ENCODE data around the gene ZNF234. TPM values are rescaled to one million over a fixed set of nuclear protein-coding genes. Genes with fewer than 3 reads are reported as not detected.

Gene ZNF234
- total RNA-seq, 6 experiments from 2014 or later: 4.8 to 7.2 (median 6.8) TPM

- no peaks in the 10 kb centered on the region; the same call in 1 of the 2 replicates for H3K9me3 Mint-ChIP-seq
- H3K27ac Mint-ChIP-seq: peak overlapping the region; percentile 89
- no peak for TF ChIP-seq CTCF (IDR thresholded peaks at IDR 0.05)
- DNase-seq: peak; percentile 88
- peaks cover 4% of the 10 kb centered on the region; the same call in 1 of the 2 replicates for H3K36me3 Mint-ChIP-seq (ENCODE audit: low read depth)
- no peaks in the 10 kb centered on the region; the same call in 1 of the 2 replicates for H3K27me3 Mint-ChIP-seq (ENCODE audit: insufficient read depth)
- peak overlapping the region; percentile 94 for H3K4me3 Mint-ChIP-seq
- H3K4me1 Mint-ChIP-seq (ENCODE audit: low read depth): peaks cover 22% of the 10 kb centered on the region
Measured at GRCh38 chr19:44207126-44207803, 65.9 kb downstream of the ZNF234 start.

Other genes starting within 250 kb of the ZNF234 start
- gene ZNF45, start 206.3 kb upstream of the ZNF234 start, total RNA-seq (2021; fragmentation: NEBNext Ultra II Directional; extraction: Animal tissue kit (Norgen Biotek cat#: 25700)): 10 to 100 TPM in 3 of 6 experiments, 1 to 10 TPM in 3; 8.4 to 12.3 (median 10.2) TPM
- 1 to 10 TPM; 3.6 to 4.3 (median 4.1) TPM for gene ZNF221, start 190.3 kb upstream of the ZNF234 start, total RNA-seq (2021; fragmentation: NEBNext Ultra II Directional; extraction: Animal tissue kit (Norgen Biotek cat#: 25700))
- 1 to 10 TPM; 5.7 to 6.7 (median 6.4) TPM for gene ZNF155, start 157.4 kb upstream of the ZNF234 start, total RNA-seq (2021; fragmentation: NEBNext Ultra II Directional; extraction: Animal tissue kit (Norgen Biotek cat#: 25700))
- 1 to 10 TPM; 1.3 to 2.6 (median 2.0) TPM for gene ZNF230, start 138.6 kb upstream of the ZNF234 start, total RNA-seq (2021; fragmentation: NEBNext Ultra II Directional; extraction: Animal tissue kit (Norgen Biotek cat#: 25700))
- 1 to 10 TPM; 2.4 to 5.1 (median 3.6) TPM for gene ZNF222, start 116.2 kb upstream of the ZNF234 start, total RNA-seq (2021; fragmentation: NEBNext Ultra II Directional; extraction: Animal tissue kit (Norgen Biotek cat#: 25700))
- gene ZNF223, start 89.5 kb upstream of the ZNF234 start, total RNA-seq (2021; fragmentation: NEBNext Ultra II Directional; extraction: Animal tissue kit (Norgen Biotek cat#: 25700)): 1 to 10 TPM; 2.3 to 4.1 (median 2.6) TPM
- 1 to 10 TPM; 1.6 to 2.7 (median 2.4) TPM for gene ZNF284, start 69.4 kb upstream of the ZNF234 start, total RNA-seq (2021; fragmentation: NEBNext Ultra II Directional; extraction: Animal tissue kit (Norgen Biotek cat#: 25700))
- 10 to 100 TPM in 5 of 6 experiments, 1 to 10 TPM in 1; 8.5 to 11.8 (median 10.8) TPM for gene ZNF224, start 47.2 kb upstream of the ZNF234 start, total RNA-seq (2021; fragmentation: NEBNext Ultra II Directional; extraction: Animal tissue kit (Norgen Biotek cat#: 25700))
- gene ZNF225, start 28.2 kb upstream of the ZNF234 start, total RNA-seq (2021; fragmentation: NEBNext Ultra II Directional; extraction: Animal tissue kit (Norgen Biotek cat#: 25700)): 1 to 10 TPM; 3.5 to 5.5 (median 4.0) TPM
- 10 to 100 TPM; 20.8 to 25.7 (median 22.6) TPM for gene ZNF226, start 23.5 kb downstream of the ZNF234 start, total RNA-seq (2021; fragmentation: NEBNext Ultra II Directional; extraction: Animal tissue kit (Norgen Biotek cat#: 25700))
- 10 to 100 TPM; 11.6 to 13.4 (median 12.9) TPM for gene ZNF227, start 71.0 kb downstream of the ZNF234 start, total RNA-seq (2021; fragmentation: NEBNext Ultra II Directional; extraction: Animal tissue kit (Norgen Biotek cat#: 25700))
- 1 to 10 TPM in 1 of 6 experiments, under 1 TPM in 5; 0.36 to 1.2 (median 0.68) TPM for gene ZNF233, start 118.3 kb downstream of the ZNF234 start, total RNA-seq (2021; fragmentation: NEBNext Ultra II Directional; extraction: Animal tissue kit (Norgen Biotek cat#: 25700))
- gene ZNF235, start 163.5 kb downstream of the ZNF234 start, total RNA-seq (2021; fragmentation: NEBNext Ultra II Directional; extraction: Animal tissue kit (Norgen Biotek cat#: 25700)): 1 to 10 TPM; 1.6 to 2.1 (median 1.9) TPM
- 1 to 10 TPM; 2.4 to 4.5 (median 3.1) TPM for gene ZNF112, start 215.1 kb downstream of the ZNF234 start, total RNA-seq (2021; fragmentation: NEBNext Ultra II Directional; extraction: Animal tissue kit (Norgen Biotek cat#: 25700))

All from HFFc6 (cell line).